ENCODE results near the gene BTNL8. TPM values are rescaled to one million over a fixed set of nuclear protein-coding genes. Genes with fewer than 3 reads are reported as not detected.

Gene BTNL8
- total RNA-seq, 2 donors from 2014 or later, result 0.21 TPM; not detected in 1

Other genes with a start within 250 kb of the BTNL8 start
- 1 to 10 TPM; 5.6 to 8.2 TPM for gene FLT4, start 249.6 kb upstream of the BTNL8 start, total RNA-seq
- not detected for gene OR2Y1, start 159.1 kb upstream of the BTNL8 start, total RNA-seq
- gene MGAT1, start 96.4 kb upstream of the BTNL8 start, total RNA-seq, result 100 to 1,000 TPM in 1 of 2 donors, 10 to 100 TPM in 1; 95.8 to 133 TPM
- 10 to 100 TPM; 14.4 to 16.8 TPM for gene ZFP62, start 37.9 kb upstream of the BTNL8 start, total RNA-seq
- gene BTNL3, start 89.7 kb downstream of the BTNL8 start, total RNA-seq, result under 1 TPM in 1 of 2 donors, not detected in 1; 0.13 TPM
- 10 to 100 TPM; 31.4 to 34.1 TPM for gene BTNL9, start 141.1 kb downstream of the BTNL8 start, total RNA-seq
- gene OR2V1, start 232.0 kb downstream of the BTNL8 start, total RNA-seq, result not detected
- not detected for gene OR2V2, start 248.4 kb downstream of the BTNL8 start, total RNA-seq

Data from left cardiac atrium (tissue), 2 donors.